Colonic mucosa (tissue), 4 donors: ENCODE data around the gene LCE3A. TPM values are rescaled to one million over a fixed set of nuclear protein-coding genes. Genes with fewer than 3 reads are reported as not detected.

Experiments used
- DNase-seq: peaks from one replicate; pipeline ENCODE4 v3.0.0-alpha.2; 2020
- H3K27ac ChIP-seq: fragments of 200-600 bp; one replicate; pipeline ENCODE4 v1.8.0; 2021
- H3K27me3 ChIP-seq: fragments of 200-600 bp; one replicate; pipeline ENCODE4 v1.8.0; 2021
- H3K36me3 ChIP-seq: fragments of 200-600 bp; one replicate; pipeline ENCODE4 v1.8.0; 2021
- H3K4me1 ChIP-seq: fragments of 200-600 bp; one replicate; pipeline ENCODE4 v1.8.0; 2021; ENCODE audit warnings: mild to moderate bottlenecking
- H3K4me3 ChIP-seq: fragments of 200-600 bp; one replicate; pipeline ENCODE4 v1.8.0; 2021
- H3K9ac ChIP-seq, 2 donors: one replicate each; pipeline ENCODE4 v1.7.0; 2013; ENCODE audit warnings: control low read depth in 2 of 2, low read depth in 2 of 2, low read length in 2 of 2
- H3K9me3 ChIP-seq: fragments of 200-600 bp; one replicate; pipeline ENCODE4 v1.8.0; 2021
- intact Hi-C: fragments of 100-400 bp; cut with DNase I; formaldehyde crosslinking; loops from one replicate; pipeline ENCODE4 v1.14.1; 2022
- total RNA-seq, 2 donors: library from RNA; stranded (reverse); fragmentation: NEBNext Ultra II Directional in 1 of 2; extraction: Animal tissue kit (Norgen Biotek cat#: 25700) in 1 of 2; gene quantifications; one replicate each; pipeline ENCODE4 v1.2.1, GENCODE V29; 2021
- TF ChIP-seq, protein P1 (sequence below): fragments of 200-600 bp; IDR thresholded peaks from one replicate; pipeline ENCODE4 v1.8.0; 2022; ENCODE audit warnings: antibody characterized with exemption, mild to moderate bottlenecking
- donor health status: healthy.
- donor health status: DM: no; HTN: no; CAD: no.
- donor health status: DM: no; HTN: no; CAD: no.

LCE3A gene
- total RNA-seq, 2 donors from 2014 or later = not detected

DNA sequence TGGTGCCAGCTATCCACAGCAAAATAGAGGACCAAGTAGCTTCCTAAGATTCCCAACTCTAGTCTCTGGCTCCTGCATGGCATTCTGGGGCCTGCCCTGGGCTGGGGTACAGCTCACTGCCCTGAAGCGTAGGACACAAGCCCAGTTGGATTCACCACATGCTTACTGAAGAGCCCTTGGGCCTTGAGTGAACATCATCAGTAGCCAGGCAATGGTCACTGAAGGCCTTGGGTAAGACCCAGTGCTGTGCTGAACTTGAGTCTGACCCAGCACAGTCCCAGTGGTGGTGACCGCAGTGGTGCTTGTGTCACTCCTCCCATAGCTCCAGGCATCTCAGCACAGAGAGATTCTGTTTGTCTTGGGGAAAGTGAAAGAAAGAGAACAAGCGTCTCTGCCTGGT, 7.7 kb upstream of the LCE3A start:
- Histone ChIP-seq H3K9ac (no peak overlapping the region), H3K27ac (no peak overlapping the region), H3K4me1 (no peaks in the 10 kb centered on the region), H3K27me3 (no peaks in the 10 kb centered on the region), H3K4me3 (no peak overlapping the region), H3K36me3 (no peaks in the 10 kb centered on the region), H3K9me3 (no peaks in the 10 kb centered on the region)
- DNase-seq = no peak
- intact Hi-C loops = loop anchor here (10.0 kb wide), 1 partner anchor 56 kb away; no protein-coding TSS in a partner anchor
- TF ChIP-seq, protein P1, sequence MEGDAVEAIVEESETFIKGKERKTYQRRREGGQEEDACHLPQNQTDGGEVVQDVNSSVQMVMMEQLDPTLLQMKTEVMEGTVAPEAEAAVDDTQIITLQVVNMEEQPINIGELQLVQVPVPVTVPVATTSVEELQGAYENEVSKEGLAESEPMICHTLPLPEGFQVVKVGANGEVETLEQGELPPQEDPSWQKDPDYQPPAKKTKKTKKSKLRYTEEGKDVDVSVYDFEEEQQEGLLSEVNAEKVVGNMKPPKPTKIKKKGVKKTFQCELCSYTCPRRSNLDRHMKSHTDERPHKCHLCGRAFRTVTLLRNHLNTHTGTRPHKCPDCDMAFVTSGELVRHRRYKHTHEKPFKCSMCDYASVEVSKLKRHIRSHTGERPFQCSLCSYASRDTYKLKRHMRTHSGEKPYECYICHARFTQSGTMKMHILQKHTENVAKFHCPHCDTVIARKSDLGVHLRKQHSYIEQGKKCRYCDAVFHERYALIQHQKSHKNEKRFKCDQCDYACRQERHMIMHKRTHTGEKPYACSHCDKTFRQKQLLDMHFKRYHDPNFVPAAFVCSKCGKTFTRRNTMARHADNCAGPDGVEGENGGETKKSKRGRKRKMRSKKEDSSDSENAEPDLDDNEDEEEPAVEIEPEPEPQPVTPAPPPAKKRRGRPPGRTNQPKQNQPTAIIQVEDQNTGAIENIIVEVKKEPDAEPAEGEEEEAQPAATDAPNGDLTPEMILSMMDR = no peak

DNA sequence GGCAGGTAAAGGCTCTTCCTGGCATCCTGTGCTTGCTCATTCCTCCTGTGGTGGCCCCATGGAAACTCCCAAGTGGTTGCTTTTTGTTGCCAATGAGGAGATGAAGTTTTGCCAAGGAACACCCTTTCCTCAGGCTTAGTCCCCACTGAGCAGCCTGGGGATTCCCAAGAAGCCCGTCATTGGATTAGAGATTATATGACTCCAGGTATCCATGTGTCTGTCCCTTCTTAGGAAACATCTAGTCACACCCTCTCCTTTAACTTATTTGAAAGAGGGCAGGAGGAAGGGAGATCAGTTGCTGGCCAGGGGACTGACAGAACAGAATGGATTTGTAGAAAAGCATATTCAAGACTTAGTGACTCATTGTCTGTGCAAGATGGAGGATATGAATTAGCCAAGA, 3.8 kb upstream of the LCE3A start:
- TF ChIP-seq, protein P1 = no peak
- H3K9ac ChIP-seq = no peak overlapping the region
- DNase-seq = no peak
- intact Hi-C loops = no loop called here
- no peaks in the 10 kb centered on the region for H3K36me3 ChIP-seq
- H3K9me3 ChIP-seq = no peaks in the 10 kb centered on the region
- H3K27me3 ChIP-seq = no peaks in the 10 kb centered on the region
- H3K4me1 ChIP-seq = no peaks in the 10 kb centered on the region
- H3K4me3 ChIP-seq = no peak overlapping the region
- H3K27ac ChIP-seq = no peak overlapping the region

DNA sequence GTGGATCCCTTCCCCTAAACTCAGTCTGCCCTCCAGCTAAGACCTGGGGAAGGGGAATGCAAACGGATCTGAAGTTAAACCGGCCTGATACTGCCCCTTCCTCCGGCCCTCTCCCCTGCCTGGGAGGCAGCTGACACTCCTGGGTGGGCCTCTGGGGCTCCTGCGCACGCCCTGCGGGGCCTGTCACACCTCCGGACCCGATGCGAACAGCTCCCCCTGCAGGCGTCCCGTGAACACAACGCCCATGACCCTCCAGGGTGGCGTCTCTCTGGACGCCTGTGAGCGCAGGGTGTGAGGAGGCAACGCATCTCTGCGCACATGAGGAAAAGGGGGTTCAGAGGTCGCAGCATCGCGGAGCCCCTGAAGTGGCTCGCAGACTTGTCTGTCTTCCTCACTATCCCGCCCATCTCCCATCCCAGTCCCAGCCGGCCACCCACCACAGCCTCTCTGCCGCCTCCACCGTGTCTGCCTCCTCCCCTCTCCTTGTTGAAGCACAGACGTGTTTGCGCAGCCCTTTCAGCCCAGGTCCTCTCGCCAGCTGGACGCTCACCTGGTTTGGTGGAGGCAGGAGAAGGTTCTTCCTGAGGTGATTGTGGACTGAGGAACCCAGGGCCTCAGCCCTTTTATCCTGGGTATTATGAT, 421 bp upstream of the LCE3A start:
- DNase-seq = no peak
- Histone ChIP-seq H3K4me3 (no peak overlapping the region), H3K36me3 (no peaks in the 10 kb centered on the region), H3K9ac (no peak overlapping the region), H3K27me3 (no peaks in the 10 kb centered on the region), H3K27ac (no peak overlapping the region), H3K9me3 (no peaks in the 10 kb centered on the region), H3K4me1 (no peaks in the 10 kb centered on the region)
- TF ChIP-seq, protein P1 = no peak
- intact Hi-C loops = no loop called here

DNA sequence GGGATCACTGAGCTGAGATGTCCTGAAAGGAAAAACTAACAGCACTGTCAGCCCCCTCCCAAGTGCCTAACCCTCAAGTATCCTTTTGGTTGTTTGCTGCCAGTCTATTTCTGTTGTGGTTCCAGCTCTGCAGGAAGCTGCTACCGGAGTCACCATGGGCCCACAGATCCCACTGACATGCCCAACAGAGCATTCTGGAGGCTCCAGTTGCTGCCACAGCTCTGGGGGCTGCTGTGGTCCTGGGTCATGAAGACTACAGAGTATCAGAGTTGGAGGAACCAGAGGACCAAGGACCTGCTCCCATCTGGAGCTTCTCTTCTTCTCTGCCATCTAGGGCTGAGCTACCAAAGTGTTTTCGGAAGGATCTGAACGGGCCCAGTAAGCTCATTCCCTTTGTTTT, 910 bp downstream of the LCE3A start:
- Histone ChIP-seq H3K4me1 (no peaks in the 10 kb centered on the region), H3K9ac (no peak overlapping the region), H3K4me3 (no peak overlapping the region), H3K27me3 (no peaks in the 10 kb centered on the region), H3K36me3 (no peaks in the 10 kb centered on the region), H3K9me3 (no peaks in the 10 kb centered on the region), H3K27ac (no peak overlapping the region)
- TF ChIP-seq, protein P1 = no peak
- intact Hi-C loops = no loop called here
- DNase-seq = no peak

DNA sequence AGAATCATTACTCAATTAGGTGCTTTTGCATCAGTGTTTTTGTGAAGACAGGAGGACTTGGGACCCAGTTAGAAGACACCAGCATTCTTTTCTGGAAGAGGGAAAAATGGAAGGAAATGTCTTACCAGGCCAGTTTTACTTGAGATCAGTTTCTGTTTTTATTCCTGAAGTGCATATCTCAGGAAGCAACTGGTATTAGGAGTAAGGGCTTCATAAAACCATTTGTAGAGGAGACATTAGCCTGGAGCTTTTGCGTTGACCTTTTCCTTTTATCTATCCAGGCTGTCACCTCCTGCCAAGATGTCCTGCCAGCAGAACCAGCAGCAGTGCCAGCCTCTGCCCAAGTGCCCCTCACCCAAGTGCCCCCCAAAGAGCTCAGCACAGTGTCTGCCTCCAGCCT, 9.4 kb downstream of the LCE3A start, which contains the start of gene LCE3B:
Gene LCE3B, plus strand, starts transcription at position 301 of the 400 bp plus-strand sequence. Its CDS starts 0 bp downstream, at position 301.
- no peak within 1 kb of the TSS for H3K27ac ChIP-seq
- H3K9me3 ChIP-seq = no peaks in the 10 kb centered on the region
- no peak for DNase-seq
- no peaks in the 10 kb centered on the region for H3K4me1 ChIP-seq
- intact Hi-C loops = no loop called here
- TF ChIP-seq, protein P1 = no peak
- no peak within 1 kb of the TSS for H3K9ac ChIP-seq
- H3K36me3 ChIP-seq = no peaks in the 10 kb centered on the region
- H3K27me3 ChIP-seq = no peaks in the 10 kb centered on the region
- H3K4me3 ChIP-seq = no peak within 1 kb of the TSS
